Ovary (tissue), 9 donors: ENCODE data around the gene ABLIM1. TPM values are rescaled to one million over a fixed set of nuclear protein-coding genes. Genes with fewer than 3 reads are reported as not detected.

ENCODE experiments used
- DNase-seq, 5 donors: peaks; one replicate each; pipeline ENCODE4 v3.0.0-alpha.2; 2019 to 2020
- H3K27ac ChIP-seq, 2 donors: fragments of 200-600 bp; one replicate each; pipeline versions ENCODE4 v1.5.1 to v1.8.0; 2019 to 2022
- H3K27me3 ChIP-seq: fragments of 200-600 bp; one replicate; pipeline ENCODE4 v1.8.0; 2022
- H3K36me3 ChIP-seq: fragments of 200-600 bp; sonication (generic); one replicate; pipeline ENCODE4 v1.5.1; 2019
- H3K4me1 ChIP-seq: one replicate; pipeline ENCODE4 v1.8.1; 2013; ENCODE audit warnings: mild to moderate bottlenecking, moderate library complexity; ENCODE audit not compliant: insufficient read depth
- H3K4me3 ChIP-seq: fragments of 200-600 bp; sonication (generic); one replicate; pipeline ENCODE4 v1.5.1; 2017
- H3K9me3 ChIP-seq, 2 donors: fragments of 200-600 bp in 1 of 2; sonication (generic) in 1 of 2; one replicate each; pipeline versions ENCODE4 v1.5.1 to v1.8.1; 2013 to 2019; ENCODE audit warnings: mild to moderate bottlenecking in 1 of 2, moderate library complexity in 1 of 2
- EP300 ChIP-seq: sonication (generic); formaldehyde crosslinking; IDR thresholded peaks from one replicate; pipeline ENCODE4 v1.6.1; 2017; ENCODE audit warnings: antibody characterized with exemption
- POLR2A ChIP-seq: fragments of 450-650 bp; IDR thresholded peaks from one replicate; pipeline ENCODE4 v1.6.1; 2017; ENCODE audit warnings: antibody characterized with exemption, mild to moderate bottlenecking, moderate library complexity
- WGBS, 3 donors: extraction: QIAGEN DNeasy Blood & Tissue Kit in 1 of 3; methylation state at CpG; one replicate each; pipeline versions ENCODE4 v1.1.5 to v1.1.7; 2013 to 2017; 5-methylcytosine and 5-hydroxymethylcytosine counted together
- intact Hi-C, 4 donors: fragments of 100-400 bp; cut with DNase I; formaldehyde crosslinking; loops; one replicate each; pipeline versions ENCODE4 v1.11.0 to v1.15.1; 2022 to 2023
- polyA plus RNA-seq, 2 donors: library from polyadenylated mRNA; stranded (reverse); fragments of 200-250 nt in 1 of 2; fragments of 350-450 nt in 1 of 2; fragmentation: Illumina TruSeq in 1 of 2; extraction: RNeasy Lipid Tissue Mini Kit (QIAGEN cat#74804) in 1 of 2; gene quantifications; one replicate each; pipeline ENCODE4 v1.2.3, GENCODE V29; 2013 to 2014
- total RNA-seq, 7 donors: library from RNA; depleted of rRNA in 2 of 7; stranded (reverse); fragments of >200 nt in 2 of 7; fragmentation: NEBNext Ultra II Directional in 3 of 7; extraction: Animal tissue kit (Norgen Biotek cat#: 25700) in 3 of 7; gene quantifications; one replicate each; pipeline versions ENCODE4 v1.1.0 to v1.2.4, GENCODE V29; 2016 to 2023
- TF ChIP-seq, protein P1 (sequence below), 3 donors: fragments of 450-650 bp in 2 of 3; fragments of 200-600 bp in 1 of 3; IDR thresholded peaks; one replicate each; pipeline versions ENCODE4 v1.5.1 to v1.8.0; 2016 to 2022; ENCODE audit warnings: antibody characterized with exemption in 3 of 3, mild to moderate bottlenecking in 1 of 3
- donor health status: DM: no; HTN: no; CAD: no; lungs with moderate emphysema.
- donor health status: DM: no; HTN: no; CAD: no.
- donor health status: Bipolar disorder and iron deficiency.
- donor health status: DM: yes; HTN: yes; CAD: no.
- donor health status: DM: no; HTN: no; CAD: no.
- donor health status: DM: yes; HTN: yes; CAD: no.

The ABLIM1 gene
- total and polyA plus RNA-seq, 9 donors: 155 to 505 (median 283) TPM

- H3K4me1 ChIP-seq: peaks cover under 1% of the 10 kb centered on the region
- intact Hi-C loops: no loop called here
- H3K36me3 ChIP-seq: no peaks in the 10 kb centered on the region
- 86 to 93% (median 92%) methylated on average over 3 of the region's 3 CpGs for WGBS, 3 donors
- no peak overlapping the region for H3K4me3 ChIP-seq
- no peak for DNase-seq
- no peak overlapping the region for H3K27ac ChIP-seq
- H3K9me3 ChIP-seq: no peaks in the 10 kb centered on the region
- H3K27me3 ChIP-seq: no peaks in the 10 kb centered on the region
- TF ChIP-seq EP300 (no peak), POLR2A (no peak)
Measured at GRCh38 chr10:114654822-114655575, 3.1 kb downstream of the ABLIM1 start.

GRCh38 chr10:114653926-114654325, 4.1 kb downstream of the ABLIM1 start:
- peaks cover 4% of the 10 kb centered on the region for H3K4me1 ChIP-seq
- TF ChIP-seq, protein P1, sequence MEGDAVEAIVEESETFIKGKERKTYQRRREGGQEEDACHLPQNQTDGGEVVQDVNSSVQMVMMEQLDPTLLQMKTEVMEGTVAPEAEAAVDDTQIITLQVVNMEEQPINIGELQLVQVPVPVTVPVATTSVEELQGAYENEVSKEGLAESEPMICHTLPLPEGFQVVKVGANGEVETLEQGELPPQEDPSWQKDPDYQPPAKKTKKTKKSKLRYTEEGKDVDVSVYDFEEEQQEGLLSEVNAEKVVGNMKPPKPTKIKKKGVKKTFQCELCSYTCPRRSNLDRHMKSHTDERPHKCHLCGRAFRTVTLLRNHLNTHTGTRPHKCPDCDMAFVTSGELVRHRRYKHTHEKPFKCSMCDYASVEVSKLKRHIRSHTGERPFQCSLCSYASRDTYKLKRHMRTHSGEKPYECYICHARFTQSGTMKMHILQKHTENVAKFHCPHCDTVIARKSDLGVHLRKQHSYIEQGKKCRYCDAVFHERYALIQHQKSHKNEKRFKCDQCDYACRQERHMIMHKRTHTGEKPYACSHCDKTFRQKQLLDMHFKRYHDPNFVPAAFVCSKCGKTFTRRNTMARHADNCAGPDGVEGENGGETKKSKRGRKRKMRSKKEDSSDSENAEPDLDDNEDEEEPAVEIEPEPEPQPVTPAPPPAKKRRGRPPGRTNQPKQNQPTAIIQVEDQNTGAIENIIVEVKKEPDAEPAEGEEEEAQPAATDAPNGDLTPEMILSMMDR (IDR thresholded peaks at IDR 0.05): no peak
- TF ChIP-seq POLR2A (no peak), EP300 (no peak)
- WGBS, 3 donors: 56 to 59% (median 59%) methylated on average over 4 of the region's 4 CpGs
- DNase-seq: no peak
- no peaks in the 10 kb centered on the region for H3K9me3 ChIP-seq
- H3K4me3 ChIP-seq: no peak overlapping the region
- no peaks in the 10 kb centered on the region for H3K36me3 ChIP-seq
- no peaks in the 10 kb centered on the region for H3K27me3 ChIP-seq
- H3K27ac ChIP-seq: no peak overlapping the region
- intact Hi-C loops: no loop called here

GRCh38 chr10:114652402-114653368, 5.4 kb downstream of the ABLIM1 start:
- no peaks in the 10 kb centered on the region for H3K36me3 ChIP-seq
- intact Hi-C loops: no loop called here
- TF ChIP-seq POLR2A (no peak), EP300 (no peak)
- TF ChIP-seq, protein P1 (IDR thresholded peaks at IDR 0.05): no peak
- H3K27me3 ChIP-seq: no peaks in the 10 kb centered on the region
- H3K4me1 ChIP-seq: peaks cover 4% of the 10 kb centered on the region
- no peak overlapping the region for H3K27ac ChIP-seq
- no peaks in the 10 kb centered on the region for H3K9me3 ChIP-seq
- no peak overlapping the region for H3K4me3 ChIP-seq
- DNase-seq: no peak
- WGBS, 3 donors: 82 to 91% (median 90%) methylated on average over 10 of the region's 10 CpGs

DNA sequence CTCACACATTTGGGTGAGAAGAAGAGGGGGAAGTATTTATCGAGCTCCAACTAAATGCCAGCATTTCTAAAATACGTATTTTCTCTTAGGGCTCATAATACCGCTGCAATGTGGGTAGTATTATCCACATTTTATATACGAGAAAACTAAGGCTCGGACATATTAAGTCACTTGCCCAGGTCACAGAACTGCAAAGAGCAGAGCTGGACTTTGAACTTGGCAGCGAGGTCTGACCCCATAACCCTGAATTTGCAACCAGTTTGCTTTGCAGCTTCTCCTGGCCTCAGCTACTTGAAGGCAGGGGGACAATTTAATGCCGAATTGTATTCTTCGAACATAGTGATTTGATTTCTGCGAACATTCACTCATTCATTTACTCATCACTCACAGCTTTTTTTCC, 7.2 kb downstream of the ABLIM1 start:
- TF ChIP-seq POLR2A (no peak), EP300 (no peak)
- TF ChIP-seq, protein P1 (IDR thresholded peaks at IDR 0.05): no peak
- Histone ChIP-seq H3K27me3 (no peaks in the 10 kb centered on the region), H3K27ac (no peak overlapping the region), H3K9me3 (no peaks in the 10 kb centered on the region), H3K4me3 (no peak overlapping the region), H3K4me1 (peaks cover 4% of the 10 kb centered on the region), H3K36me3 (no peaks in the 10 kb centered on the region)
- intact Hi-C loops: no loop called here
- WGBS, 3 donors: 89 to 93% (median 91%) methylated on average over 9 of the region's 9 CpGs
- DNase-seq: no peak
